Measurements from ENCODE around the gene SLC5A2. TPM values are rescaled to one million over a fixed set of nuclear protein-coding genes. Genes with fewer than 3 reads are reported as not detected.
A peak's percentile ranks its signal among the peaks of the same experiment; 100 is the strongest.

SLC5A2 gene
- total and polyA plus RNA-seq, 2 of the 13 experiments (the other 11 are each of a cell fraction or from before 2014, with no cell fraction given) = 0.24 to 0.97 TPM

DNA sequence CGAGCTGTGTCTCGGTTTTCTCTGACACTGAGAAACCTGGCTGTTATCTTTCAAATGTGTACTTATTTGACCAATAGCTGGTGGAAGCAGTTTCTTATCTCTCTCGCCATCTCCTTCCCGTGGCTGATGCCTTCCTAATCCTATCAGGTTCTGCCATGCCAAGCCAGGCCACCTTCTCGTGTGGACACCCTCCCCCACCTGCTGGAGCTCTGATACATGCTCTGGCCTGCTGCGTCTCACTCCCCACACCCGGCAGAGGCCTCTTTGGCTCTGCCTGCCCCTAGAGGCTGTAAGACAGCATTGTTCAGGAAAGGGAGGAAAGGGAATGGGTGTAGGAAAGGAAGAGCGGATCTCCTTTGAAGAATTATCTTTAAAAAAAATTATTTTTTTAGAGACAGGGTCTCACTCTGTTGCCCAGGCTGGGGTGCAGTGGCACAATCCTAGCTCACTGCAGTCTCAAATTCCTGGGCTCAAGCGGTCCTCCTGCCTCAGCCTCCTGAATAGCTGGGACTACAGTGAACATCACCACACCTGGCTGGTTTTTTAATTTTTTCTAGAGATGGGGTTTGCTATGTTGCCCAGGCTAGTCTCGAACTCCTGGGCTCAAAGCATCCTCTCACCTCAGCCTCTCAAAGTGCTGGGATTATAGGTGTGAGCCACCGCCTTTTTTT, 31.1 kb upstream of the SLC5A2 start (continued):
- TF ChIP-seq, protein P1, sequence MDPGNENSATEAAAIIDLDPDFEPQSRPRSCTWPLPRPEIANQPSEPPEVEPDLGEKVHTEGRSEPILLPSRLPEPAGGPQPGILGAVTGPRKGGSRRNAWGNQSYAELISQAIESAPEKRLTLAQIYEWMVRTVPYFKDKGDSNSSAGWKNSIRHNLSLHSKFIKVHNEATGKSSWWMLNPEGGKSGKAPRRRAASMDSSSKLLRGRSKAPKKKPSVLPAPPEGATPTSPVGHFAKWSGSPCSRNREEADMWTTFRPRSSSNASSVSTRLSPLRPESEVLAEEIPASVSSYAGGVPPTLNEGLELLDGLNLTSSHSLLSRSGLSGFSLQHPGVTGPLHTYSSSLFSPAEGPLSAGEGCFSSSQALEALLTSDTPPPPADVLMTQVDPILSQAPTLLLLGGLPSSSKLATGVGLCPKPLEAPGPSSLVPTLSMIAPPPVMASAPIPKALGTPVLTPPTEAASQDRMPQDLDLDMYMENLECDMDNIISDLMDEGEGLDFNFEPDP (CRISPR knock-in tag; conservative IDR thresholded peaks at IDR 0.05) = no peak
- TF ChIP-seq RELA (CRISPR knock-in tag; IDR thresholded peaks at IDR 0.05) (no peak), ZNF562 (CRISPR knock-in tag; IDR thresholded peaks at IDR 0.05; ENCODE audit: borderline replicate concordance) (no peak), ZNF333 (CRISPR knock-in tag; IDR thresholded peaks at IDR 0.05; ENCODE audit: borderline replicate concordance) (no peak), ZNF296 (CRISPR knock-in tag; conservative IDR thresholded peaks at IDR 0.05) (no peak), ISX (CRISPR knock-in tag; conservative IDR thresholded peaks at IDR 0.05) (no peak), ZNF772 (CRISPR knock-in tag; IDR thresholded peaks at IDR 0.05) (no peak), KDM4B (CRISPR knock-in tag; IDR thresholded peaks at IDR 0.05) (no peak), NCOA2 (CRISPR knock-in tag; IDR thresholded peaks at IDR 0.05) (no peak), AHR (CRISPR knock-in tag; IDR thresholded peaks at IDR 0.05) (peak; percentile 53; the same call in 1 of the 2 replicates)
- TF ChIP-seq, protein P2, sequence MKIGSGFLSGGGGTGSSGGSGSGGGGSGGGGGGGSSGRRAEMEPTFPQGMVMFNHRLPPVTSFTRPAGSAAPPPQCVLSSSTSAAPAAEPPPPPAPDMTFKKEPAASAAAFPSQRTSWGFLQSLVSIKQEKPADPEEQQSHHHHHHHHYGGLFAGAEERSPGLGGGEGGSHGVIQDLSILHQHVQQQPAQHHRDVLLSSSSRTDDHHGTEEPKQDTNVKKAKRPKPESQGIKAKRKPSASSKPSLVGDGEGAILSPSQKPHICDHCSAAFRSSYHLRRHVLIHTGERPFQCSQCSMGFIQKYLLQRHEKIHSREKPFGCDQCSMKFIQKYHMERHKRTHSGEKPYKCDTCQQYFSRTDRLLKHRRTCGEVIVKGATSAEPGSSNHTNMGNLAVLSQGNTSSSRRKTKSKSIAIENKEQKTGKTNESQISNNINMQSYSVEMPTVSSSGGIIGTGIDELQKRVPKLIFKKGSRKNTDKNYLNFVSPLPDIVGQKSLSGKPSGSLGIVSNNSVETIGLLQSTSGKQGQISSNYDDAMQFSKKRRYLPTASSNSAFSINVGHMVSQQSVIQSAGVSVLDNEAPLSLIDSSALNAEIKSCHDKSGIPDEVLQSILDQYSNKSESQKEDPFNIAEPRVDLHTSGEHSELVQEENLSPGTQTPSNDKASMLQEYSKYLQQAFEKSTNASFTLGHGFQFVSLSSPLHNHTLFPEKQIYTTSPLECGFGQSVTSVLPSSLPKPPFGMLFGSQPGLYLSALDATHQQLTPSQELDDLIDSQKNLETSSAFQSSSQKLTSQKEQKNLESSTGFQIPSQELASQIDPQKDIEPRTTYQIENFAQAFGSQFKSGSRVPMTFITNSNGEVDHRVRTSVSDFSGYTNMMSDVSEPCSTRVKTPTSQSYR (CRISPR knock-in tag; IDR thresholded peaks at IDR 0.05; ENCODE audit: borderline replicate concordance) = peak; percentile 97
- TF ChIP-seq, protein P3, sequence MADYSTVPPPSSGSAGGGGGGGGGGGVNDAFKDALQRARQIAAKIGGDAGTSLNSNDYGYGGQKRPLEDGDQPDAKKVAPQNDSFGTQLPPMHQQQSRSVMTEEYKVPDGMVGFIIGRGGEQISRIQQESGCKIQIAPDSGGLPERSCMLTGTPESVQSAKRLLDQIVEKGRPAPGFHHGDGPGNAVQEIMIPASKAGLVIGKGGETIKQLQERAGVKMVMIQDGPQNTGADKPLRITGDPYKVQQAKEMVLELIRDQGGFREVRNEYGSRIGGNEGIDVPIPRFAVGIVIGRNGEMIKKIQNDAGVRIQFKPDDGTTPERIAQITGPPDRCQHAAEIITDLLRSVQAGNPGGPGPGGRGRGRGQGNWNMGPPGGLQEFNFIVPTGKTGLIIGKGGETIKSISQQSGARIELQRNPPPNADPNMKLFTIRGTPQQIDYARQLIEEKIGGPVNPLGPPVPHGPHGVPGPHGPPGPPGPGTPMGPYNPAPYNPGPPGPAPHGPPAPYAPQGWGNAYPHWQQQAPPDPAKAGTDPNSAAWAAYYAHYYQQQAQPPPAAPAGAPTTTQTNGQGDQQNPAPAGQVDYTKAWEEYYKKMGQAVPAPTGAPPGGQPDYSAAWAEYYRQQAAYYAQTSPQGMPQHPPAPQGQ (CRISPR knock-in tag; IDR thresholded peaks at IDR 0.05; ENCODE audit: borderline replicate concordance) = no peak
- TF ChIP-seq, protein P4, sequence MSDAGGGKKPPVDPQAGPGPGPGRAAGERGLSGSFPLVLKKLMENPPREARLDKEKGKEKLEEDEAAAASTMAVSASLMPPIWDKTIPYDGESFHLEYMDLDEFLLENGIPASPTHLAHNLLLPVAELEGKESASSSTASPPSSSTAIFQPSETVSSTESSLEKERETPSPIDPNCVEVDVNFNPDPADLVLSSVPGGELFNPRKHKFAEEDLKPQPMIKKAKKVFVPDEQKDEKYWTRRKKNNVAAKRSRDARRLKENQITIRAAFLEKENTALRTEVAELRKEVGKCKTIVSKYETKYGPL (CRISPR knock-in tag; IDR thresholded peaks at IDR 0.05) = no peak
- TF ChIP-seq, protein P5, sequence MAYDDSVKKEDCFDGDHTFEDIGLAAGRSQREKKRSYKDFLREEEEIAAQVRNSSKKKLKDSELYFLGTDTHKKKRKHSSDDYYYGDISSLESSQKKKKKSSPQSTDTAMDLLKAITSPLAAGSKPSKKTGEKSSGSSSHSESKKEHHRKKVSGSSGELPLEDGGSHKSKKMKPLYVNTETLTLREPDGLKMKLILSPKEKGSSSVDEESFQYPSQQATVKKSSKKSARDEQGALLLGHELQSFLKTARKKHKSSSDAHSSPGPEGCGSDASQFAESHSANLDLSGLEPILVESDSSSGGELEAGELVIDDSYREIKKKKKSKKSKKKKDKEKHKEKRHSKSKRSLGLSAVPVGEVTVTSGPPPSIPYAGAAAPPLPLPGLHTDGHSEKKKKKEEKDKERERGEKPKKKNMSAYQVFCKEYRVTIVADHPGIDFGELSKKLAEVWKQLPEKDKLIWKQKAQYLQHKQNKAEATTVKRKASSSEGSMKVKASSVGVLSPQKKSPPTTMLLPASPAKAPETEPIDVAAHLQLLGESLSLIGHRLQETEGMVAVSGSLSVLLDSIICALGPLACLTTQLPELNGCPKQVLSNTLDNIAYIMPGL (CRISPR knock-in tag; IDR thresholded peaks at IDR 0.05; ENCODE audit: borderline replicate concordance in 1 of 2, low read depth in 1 of 2) = peak; percentile 50 to 86; a peak in 3 of 4 replicates
- TF ChIP-seq, protein P6, sequence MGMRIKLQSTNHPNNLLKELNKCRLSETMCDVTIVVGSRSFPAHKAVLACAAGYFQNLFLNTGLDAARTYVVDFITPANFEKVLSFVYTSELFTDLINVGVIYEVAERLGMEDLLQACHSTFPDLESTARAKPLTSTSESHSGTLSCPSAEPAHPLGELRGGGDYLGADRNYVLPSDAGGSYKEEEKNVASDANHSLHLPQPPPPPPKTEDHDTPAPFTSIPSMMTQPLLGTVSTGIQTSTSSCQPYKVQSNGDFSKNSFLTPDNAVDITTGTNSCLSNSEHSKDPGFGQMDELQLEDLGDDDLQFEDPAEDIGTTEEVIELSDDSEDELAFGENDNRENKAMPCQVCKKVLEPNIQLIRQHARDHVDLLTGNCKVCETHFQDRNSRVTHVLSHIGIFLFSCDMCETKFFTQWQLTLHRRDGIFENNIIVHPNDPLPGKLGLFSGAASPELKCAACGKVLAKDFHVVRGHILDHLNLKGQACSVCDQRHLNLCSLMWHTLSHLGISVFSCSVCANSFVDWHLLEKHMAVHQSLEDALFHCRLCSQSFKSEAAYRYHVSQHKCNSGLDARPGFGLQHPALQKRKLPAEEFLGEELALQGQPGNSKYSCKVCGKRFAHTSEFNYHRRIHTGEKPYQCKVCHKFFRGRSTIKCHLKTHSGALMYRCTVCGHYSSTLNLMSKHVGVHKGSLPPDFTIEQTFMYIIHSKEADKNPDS (CRISPR knock-in tag; IDR thresholded peaks at IDR 0.05) = 0 out of 2 replicates have a peak, but pooled peaks have one; percentile 30
- TF ChIP-seq, protein P7, sequence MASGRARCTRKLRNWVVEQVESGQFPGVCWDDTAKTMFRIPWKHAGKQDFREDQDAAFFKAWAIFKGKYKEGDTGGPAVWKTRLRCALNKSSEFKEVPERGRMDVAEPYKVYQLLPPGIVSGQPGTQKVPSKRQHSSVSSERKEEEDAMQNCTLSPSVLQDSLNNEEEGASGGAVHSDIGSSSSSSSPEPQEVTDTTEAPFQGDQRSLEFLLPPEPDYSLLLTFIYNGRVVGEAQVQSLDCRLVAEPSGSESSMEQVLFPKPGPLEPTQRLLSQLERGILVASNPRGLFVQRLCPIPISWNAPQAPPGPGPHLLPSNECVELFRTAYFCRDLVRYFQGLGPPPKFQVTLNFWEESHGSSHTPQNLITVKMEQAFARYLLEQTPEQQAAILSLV (CRISPR knock-in tag; IDR thresholded peaks at IDR 0.05; ENCODE audit: borderline replicate concordance) = peak; percentile 35; the same call in 1 of the 2 replicates
